Measurements from ENCODE around the gene UBL4A.

UBL4A gene

DNA sequence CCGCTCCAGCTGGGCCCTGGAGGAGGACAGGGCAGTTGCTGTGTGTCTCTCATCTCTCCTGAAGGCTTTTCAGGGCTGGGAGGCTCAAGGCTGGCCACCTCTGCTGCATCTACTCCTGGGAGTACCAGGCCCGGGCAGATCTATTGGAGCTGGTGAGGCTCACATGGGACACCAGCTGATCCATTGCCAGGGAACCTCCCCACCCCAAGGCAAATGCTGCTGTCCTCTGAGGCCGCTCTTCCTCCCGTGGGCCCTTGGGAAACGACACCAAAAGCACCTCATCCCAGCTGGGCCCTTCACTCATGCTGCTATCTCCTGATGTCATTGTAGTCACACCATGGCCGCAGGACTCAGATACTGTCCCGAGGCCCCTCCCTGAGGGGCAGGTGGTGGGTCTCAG is 3.6 kb downstream of the UBL4A start:
- peaks cover 9% of the 10 kb centered on the region for H3K36me3 Mint-ChIP-seq (ENCODE audit: low read depth)
- TF ChIP-seq, protein P1, sequence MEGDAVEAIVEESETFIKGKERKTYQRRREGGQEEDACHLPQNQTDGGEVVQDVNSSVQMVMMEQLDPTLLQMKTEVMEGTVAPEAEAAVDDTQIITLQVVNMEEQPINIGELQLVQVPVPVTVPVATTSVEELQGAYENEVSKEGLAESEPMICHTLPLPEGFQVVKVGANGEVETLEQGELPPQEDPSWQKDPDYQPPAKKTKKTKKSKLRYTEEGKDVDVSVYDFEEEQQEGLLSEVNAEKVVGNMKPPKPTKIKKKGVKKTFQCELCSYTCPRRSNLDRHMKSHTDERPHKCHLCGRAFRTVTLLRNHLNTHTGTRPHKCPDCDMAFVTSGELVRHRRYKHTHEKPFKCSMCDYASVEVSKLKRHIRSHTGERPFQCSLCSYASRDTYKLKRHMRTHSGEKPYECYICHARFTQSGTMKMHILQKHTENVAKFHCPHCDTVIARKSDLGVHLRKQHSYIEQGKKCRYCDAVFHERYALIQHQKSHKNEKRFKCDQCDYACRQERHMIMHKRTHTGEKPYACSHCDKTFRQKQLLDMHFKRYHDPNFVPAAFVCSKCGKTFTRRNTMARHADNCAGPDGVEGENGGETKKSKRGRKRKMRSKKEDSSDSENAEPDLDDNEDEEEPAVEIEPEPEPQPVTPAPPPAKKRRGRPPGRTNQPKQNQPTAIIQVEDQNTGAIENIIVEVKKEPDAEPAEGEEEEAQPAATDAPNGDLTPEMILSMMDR (IDR thresholded peaks at IDR 0.05) = no peak
- peaks cover 9% of the 10 kb centered on the region for H3K27me3 Mint-ChIP-seq (ENCODE audit: low read depth, poor library complexity)
- no peak overlapping the region for H3K4me3 Mint-ChIP-seq
- no peak for DNase-seq
- peaks cover 16% of the 10 kb centered on the region for H3K4me1 Mint-ChIP-seq
- peaks cover 65% of the 10 kb centered on the region for H3K9me3 Mint-ChIP-seq
- no peak overlapping the region for H3K27ac Mint-ChIP-seq

DNA sequence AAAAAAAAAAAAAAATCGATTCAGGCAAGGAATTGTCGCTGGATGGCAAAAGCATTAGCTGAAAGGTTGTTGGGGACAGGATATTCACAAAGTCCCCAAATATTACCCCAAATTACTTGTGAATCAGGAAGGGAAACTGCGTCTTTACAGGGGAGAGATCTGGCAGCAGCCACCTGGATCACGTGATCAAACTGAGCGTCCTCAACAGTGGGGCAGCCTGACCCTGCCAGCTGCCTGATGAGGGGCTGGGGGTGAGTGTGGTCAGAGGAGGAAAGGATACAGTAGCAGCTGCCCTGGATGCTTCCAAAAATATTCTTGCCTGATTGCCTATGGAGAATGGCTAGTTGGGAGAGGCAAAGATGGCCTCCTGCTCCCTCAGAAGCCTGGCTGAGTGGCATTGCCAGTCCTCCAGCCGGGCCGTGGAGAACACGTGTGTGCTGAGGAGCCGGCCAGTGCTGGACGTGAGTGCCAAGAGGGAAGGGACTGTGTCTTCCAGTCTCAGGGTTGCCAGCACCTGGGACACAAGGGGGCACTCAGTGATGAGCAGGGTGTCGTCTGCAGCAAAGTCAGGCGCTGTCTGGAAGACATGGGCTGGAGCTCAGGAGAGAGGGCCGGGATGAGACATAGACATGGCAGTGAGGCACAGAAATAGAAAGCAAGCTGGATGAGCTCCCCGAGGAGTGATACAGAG is 4.4 kb downstream of the UBL4A start:
- Mint-ChIP-seq H3K36me3 (ENCODE audit: low read depth) (peaks cover 6% of the 10 kb centered on the region), H3K27ac (no peak overlapping the region), H3K9me3 (peaks cover 68% of the 10 kb centered on the region), H3K27me3 (ENCODE audit: low read depth, poor library complexity) (peaks cover 9% of the 10 kb centered on the region), H3K4me3 (no peak overlapping the region), H3K4me1 (peaks cover 20% of the 10 kb centered on the region)
- no peak for DNase-seq
- TF ChIP-seq, protein P1 (IDR thresholded peaks at IDR 0.05) = no peak

DNA sequence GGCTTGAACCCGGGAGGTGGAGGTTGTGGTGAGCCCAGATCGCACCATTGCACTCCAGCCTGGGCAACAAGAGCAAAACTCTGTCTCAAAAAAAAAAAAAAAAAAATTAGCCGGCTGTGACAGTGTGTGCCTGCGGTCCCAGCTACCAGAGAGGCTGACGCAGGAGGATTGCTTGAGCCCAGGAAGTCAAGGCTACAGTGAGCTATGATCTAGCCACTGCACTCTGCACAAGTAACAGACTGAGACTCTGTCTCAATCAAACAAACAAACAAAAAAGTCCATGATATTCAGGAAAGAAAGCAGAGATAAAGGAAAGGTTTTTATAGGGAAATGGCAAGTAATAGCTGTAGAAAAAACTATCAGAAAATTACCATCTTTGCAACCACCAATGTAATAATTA is 5.2 kb downstream of the UBL4A start:
- H3K4me3 Mint-ChIP-seq = no peak overlapping the region
- peaks cover 6% of the 10 kb centered on the region for H3K36me3 Mint-ChIP-seq (ENCODE audit: low read depth)
- peaks cover 27% of the 10 kb centered on the region for H3K4me1 Mint-ChIP-seq
- DNase-seq = no peak
- peaks cover 74% of the 10 kb centered on the region for H3K9me3 Mint-ChIP-seq
- no peak overlapping the region for H3K27ac Mint-ChIP-seq
- TF ChIP-seq, protein P1 (IDR thresholded peaks at IDR 0.05) = no peak
- H3K27me3 Mint-ChIP-seq (ENCODE audit: low read depth, poor library complexity) = peaks cover 9% of the 10 kb centered on the region

DNA sequence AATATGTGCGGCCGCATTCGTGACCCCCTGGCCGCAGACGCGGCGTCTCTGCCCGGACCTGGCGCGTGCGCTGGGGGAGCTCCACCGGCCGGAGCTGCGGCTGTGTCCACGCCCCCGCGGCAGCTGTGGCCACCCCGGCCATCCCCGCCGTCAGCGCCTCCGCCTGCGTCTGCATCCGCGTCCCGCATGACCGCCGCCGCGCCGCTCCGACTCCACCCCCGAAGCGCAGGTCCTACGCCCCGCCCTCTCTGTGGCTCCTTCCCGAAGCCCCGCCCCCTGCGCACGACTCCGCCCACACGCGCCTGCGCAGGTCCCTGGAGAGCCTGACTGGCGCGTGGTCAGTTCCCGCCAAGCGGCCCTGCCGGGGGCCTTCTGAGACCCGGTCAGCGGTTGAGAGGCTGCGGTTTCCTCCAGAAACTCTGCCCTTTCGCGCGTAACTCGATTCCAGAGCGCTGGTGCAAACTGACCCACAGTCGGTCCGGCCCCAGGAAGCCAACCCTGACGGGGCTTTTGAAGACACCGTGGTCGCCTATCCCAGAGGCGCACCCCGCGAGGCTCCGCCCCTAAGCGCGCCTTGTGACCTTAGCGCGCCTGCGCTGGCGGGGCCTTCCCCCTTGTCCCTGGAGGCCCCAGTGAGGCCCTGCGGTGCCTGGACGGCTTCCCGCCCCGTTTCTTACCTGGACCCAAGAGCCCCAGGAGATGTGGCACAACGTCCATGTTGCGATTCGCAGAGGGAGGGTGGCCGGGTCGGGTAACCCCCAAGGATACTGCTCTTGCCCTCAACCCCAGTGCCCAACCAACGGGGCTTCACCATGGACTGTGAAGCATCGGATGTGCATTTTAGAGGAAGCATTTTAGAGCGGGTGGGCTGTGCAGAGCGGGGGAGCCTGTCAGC is 7.4 kb downstream of the UBL4A start, which contains the start of gene LAGE3:
Gene LAGE3, minus strand, starts transcription at position 554 of the 895 bp plus-strand sequence. Its CDS starts 366 bp downstream, at position 188.
- TF ChIP-seq, protein P1 (IDR thresholded peaks at IDR 0.05) = no peak
- Mint-ChIP-seq H3K27ac (no peak within 1 kb of the TSS), H3K9me3 (peaks cover 74% of the 10 kb centered on the region)

DNA sequence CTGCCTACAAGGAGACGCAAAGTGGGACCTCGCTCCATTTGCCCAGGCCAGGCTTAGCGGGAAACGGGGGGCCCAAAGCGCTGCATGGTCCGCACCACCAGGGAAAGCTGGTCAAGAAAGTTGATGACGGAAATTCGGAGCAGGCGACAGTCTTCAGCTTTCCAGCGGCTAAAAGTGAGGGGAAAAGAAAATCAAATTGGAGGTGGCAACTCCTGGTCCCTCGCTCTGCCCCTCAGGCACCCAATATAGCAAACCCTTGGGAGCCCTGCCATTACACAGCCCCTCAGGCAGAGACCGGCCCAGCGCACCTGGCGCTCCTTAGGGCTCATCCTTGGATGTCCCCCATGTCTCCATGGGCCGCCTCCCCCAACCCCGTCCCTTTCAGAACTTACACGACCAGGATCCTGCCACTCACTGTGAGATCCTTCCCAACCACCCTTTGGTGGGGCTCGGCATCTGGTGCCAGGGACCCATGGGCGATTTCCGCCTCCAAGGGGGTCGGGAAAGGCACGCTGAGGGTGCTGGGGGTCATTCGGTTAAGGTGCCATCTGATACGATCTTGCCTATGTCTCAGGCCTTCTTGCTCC is 8.4 kb downstream of the UBL4A start:
- Mint-ChIP-seq H3K4me1 (peaks cover 20% of the 10 kb centered on the region), H3K9me3 (peaks cover 73% of the 10 kb centered on the region), H3K4me3 (peak overlapping the region; percentile 83), H3K36me3 (ENCODE audit: low read depth) (peaks cover 18% of the 10 kb centered on the region), H3K27me3 (ENCODE audit: low read depth, poor library complexity) (peaks cover 8% of the 10 kb centered on the region), H3K27ac (no peak overlapping the region)
- TF ChIP-seq, protein P1 (IDR thresholded peaks at IDR 0.05) = no peak
- no peak for DNase-seq

More for the DNA sequence above, 7.4 kb downstream of the UBL4A start, which contains the start of gene LAGE3:
- peaks cover 9% of the 10 kb centered on the region for H3K27me3 Mint-ChIP-seq (ENCODE audit: low read depth, poor library complexity)
- peak; percentile 95 for DNase-seq
- H3K36me3 Mint-ChIP-seq (ENCODE audit: low read depth) = peaks cover 14% of the 10 kb centered on the region
- H3K4me3 Mint-ChIP-seq = peak within 1 kb of the TSS; percentile 83
- H3K4me1 Mint-ChIP-seq = peaks cover 27% of the 10 kb centered on the region
